Measurements from ENCODE around the gene NRCAM.

Gene NRCAM

DNA sequence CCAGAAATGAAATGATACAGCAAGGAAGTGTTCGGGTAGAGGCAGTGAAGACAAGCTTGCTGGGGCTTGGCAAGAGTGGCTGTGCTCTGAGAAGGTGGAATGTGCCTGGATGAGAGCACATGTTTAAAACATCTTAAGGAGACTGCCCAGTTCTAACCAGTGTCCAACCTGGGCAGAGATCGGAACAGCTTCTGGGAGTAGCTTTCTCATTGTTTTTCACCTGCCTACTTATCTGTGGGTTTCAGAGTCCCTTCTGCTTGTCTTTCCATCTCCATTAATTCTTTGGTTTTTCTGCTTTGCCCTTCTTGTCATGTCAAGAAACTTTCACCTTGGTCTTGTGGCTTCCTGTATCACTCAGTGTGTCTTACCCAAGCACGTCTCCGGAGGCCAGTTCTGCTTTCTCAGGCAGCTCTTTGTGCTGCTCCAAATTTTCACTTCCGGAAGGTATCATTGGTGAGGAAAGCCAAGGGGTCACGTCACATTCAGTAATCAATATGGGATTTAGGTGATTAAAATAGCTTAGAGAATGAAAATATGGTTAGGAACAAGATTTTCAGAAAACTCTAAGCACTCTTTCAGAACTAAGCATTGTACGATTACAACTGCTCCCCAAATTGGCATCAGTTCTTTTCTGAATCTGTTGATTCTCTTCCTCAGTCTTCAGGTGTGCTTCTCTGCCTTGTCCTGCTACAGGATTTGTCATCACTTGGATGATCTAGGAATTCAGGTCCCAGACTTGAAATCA, 320.6 kb downstream of the NRCAM start:
- Mint-ChIP-seq H3K36me3 (ENCODE audit: low read depth) (peaks cover 3% of the 10 kb centered on the region), H3K4me1 (ENCODE audit: low read depth) (peaks cover 21% of the 10 kb centered on the region), H3K27ac (peak overlapping the region; percentile 64), H3K9me3 (no peaks in the 10 kb centered on the region), H3K27me3 (ENCODE audit: low read depth) (peaks cover 35% of the 10 kb centered on the region), H3K4me3 (peak overlapping the region; percentile 26)
- DNase-seq (ENCODE audit: low spot score): peak; percentile 63

DNA sequence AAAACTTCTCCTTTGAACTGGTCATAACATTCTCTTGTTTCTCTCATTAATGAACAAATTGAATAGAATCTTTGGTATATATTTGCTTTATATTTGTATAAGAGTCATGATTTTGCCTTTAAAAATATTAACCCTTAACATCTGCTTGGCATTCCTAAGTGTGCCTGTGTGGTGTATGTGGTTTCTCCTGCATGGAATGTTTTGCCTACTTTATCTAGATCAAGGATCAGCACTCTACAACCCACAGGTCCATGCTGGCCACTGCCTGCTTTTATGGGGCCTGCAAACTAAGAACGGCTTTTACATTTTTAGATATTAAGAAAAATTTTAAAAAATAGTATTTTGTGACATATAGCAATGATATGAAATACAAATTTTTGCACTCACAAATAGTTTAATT, 321.8 kb downstream of the NRCAM start:
- Mint-ChIP-seq H3K27ac (no peak overlapping the region), H3K4me3 (no peak overlapping the region), H3K4me1 (ENCODE audit: low read depth) (peaks cover 21% of the 10 kb centered on the region), H3K9me3 (no peaks in the 10 kb centered on the region), H3K36me3 (ENCODE audit: low read depth) (peaks cover 3% of the 10 kb centered on the region), H3K27me3 (ENCODE audit: low read depth) (peaks cover 43% of the 10 kb centered on the region)
- DNase-seq (ENCODE audit: low spot score): no peak

DNA sequence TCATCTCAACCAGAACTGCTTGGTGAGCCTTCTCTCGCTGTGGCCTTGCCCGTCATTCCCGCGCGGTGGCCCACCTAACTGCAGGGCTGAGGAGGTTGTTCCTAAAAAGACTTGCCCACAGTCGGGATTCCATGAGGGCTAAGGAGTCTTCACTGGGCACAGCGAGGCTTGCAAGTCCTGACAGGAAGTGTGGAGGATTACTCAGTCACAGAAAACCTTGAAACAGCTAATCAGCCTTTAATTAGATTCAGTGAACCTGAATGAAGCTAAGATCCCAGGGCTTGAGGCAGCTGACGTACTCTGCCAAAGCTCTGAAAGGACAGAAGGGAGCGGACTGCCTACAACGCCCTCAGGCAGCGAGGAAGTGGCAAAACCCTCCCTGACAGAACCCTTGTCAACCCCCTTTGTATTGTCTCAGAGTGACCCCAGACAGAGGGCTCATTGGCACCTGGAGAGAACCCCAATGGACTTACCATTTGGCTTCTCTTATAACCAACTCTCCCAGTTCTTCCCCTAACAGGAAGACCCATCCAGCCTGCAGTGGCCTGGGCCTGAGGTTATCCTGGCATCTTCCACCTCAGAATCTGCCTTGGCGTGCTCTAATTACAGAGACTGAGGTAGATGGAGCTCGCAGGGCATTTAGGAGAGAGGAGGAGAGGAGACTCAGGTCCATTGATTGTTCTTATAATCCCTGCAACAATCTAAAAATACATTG, 323.5 kb downstream of the NRCAM start:
- no peak overlapping the region for H3K4me3 Mint-ChIP-seq
- H3K9me3 Mint-ChIP-seq: no peaks in the 10 kb centered on the region
- no peak overlapping the region for H3K27ac Mint-ChIP-seq
- H3K27me3 Mint-ChIP-seq (ENCODE audit: low read depth): peaks cover 31% of the 10 kb centered on the region
- no peak for DNase-seq (ENCODE audit: low spot score)
- peaks cover 21% of the 10 kb centered on the region for H3K4me1 Mint-ChIP-seq (ENCODE audit: low read depth)
- peaks cover 3% of the 10 kb centered on the region for H3K36me3 Mint-ChIP-seq (ENCODE audit: low read depth)

DNA sequence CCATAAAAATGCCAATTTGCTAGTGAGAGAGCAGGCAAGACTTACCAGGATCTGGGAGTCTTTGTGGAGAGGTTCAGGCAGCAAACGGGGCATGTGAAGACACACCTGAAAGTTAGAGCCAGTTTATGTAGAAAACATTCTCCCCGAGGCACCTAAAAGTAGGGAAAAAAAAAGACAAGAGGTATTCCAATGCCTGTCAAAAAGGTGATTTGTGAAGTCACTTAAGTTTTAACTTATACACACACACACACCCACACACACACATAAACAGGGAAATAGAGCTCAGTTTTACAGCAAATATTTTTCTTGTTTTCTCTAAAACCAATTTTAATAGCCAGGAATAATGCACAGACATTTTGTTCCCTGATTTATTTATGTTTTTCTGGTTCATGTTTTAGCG, 326.0 kb downstream of the NRCAM start, which contains the start of gene LAMB4:
LAMB4 (minus strand) TSS at position 101 of the 400 bp plus-strand sequence. CDS start 7,197 bp downstream, outside the sequence.
- Mint-ChIP-seq H3K36me3 (ENCODE audit: low read depth) (no peaks in the 10 kb centered on the region), H3K4me1 (ENCODE audit: low read depth) (peaks cover 10% of the 10 kb centered on the region), H3K4me3 (no peak within 1 kb of the TSS), H3K9me3 (no peaks in the 10 kb centered on the region), H3K27ac (no peak within 1 kb of the TSS), H3K27me3 (ENCODE audit: low read depth) (peaks cover 34% of the 10 kb centered on the region)
- no peak for DNase-seq (ENCODE audit: low spot score)

DNA sequence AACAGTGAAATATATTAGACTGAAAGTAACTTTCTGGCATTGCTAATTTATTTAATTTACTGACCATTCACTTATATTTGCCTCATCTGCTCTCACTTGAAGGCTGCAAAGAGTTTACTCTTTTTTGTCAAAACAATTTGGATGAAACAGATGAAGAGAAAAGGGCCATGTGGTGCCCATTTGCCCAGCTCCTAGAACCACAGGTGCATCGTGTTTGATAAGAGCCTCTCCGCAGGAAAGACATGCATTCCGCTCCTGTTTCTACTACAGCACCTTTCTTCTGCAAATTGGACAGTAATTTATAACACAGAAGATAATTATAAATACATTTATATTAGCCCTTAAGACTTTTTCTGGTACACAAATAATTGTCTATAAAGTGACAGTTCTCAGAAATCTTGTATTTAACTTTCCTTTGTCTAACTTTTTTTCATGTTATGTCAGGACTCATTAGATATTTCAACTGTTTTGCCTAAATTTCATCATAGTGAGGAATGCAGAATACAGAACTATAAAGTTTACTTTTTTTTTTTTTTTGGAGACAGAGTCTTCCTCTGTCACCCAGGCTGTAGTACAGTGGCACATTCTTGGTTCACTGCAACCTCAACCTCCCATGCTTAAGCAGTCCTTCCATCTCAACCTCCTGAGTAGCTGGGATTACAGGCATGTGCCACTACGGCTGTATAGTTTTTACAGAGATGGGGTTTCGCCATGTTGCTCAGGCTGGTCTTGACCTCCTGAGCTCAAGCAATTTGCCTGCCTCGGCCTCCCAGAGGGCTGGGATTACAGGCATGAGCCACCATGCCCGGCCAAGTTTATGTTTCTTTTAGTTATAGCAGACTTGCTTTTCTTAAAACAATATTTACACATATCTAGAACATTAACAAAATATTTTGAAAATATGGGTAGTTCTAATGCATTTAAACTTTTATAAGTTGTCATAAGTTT, 326.9 kb downstream of the NRCAM start:
- H3K4me1 Mint-ChIP-seq (ENCODE audit: low read depth): peaks cover 5% of the 10 kb centered on the region
- H3K4me3 Mint-ChIP-seq: no peak overlapping the region
- H3K9me3 Mint-ChIP-seq: no peaks in the 10 kb centered on the region
- no peak for DNase-seq (ENCODE audit: low spot score)
- H3K27me3 Mint-ChIP-seq (ENCODE audit: low read depth): peaks cover 37% of the 10 kb centered on the region
- H3K27ac Mint-ChIP-seq: no peak overlapping the region
- H3K36me3 Mint-ChIP-seq (ENCODE audit: low read depth): no peaks in the 10 kb centered on the region

DNA sequence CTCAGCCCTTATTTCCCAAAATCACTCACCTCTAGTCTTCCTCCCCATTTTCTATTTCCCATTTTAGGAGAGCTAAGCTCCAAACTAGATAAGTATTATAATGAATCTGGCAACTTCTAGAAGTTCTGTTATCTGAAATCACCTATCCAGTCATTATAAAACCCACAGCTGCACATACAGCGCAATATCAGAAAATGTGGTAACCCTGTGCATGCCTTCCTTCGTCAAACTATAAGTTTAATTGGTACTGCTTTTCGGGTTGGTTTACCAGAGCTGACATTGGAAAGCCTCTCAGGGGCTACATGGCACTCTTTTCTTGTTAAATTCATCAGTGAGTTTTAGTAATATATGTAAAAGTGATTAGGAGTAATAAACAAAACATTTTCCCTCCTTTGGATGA, 327.7 kb downstream of the NRCAM start:
- Mint-ChIP-seq H3K4me3 (no peak overlapping the region), H3K27ac (no peak overlapping the region), H3K27me3 (ENCODE audit: low read depth) (peaks cover 33% of the 10 kb centered on the region), H3K9me3 (no peaks in the 10 kb centered on the region), H3K4me1 (ENCODE audit: low read depth) (peaks cover 3% of the 10 kb centered on the region), H3K36me3 (ENCODE audit: low read depth) (no peaks in the 10 kb centered on the region)
- no peak for DNase-seq (ENCODE audit: low spot score)

DNA sequence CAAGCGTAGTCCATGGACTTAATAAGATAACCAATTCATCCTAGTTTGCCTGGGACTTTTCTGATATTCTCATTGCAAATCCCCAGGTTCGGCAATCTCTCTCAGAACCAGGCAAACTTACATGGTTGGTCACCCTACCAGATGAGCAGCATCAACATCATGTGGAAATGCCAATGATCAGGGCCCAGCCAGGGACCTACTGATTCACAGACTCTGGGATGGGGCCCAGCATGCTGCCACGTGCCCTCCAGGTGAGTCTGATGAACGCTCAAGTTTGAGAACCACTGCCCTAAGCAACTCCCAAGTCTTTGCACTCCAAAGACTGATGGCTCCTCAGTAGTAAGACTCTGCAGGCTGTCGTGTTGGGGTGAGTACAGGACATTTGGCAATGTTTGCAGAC, 328.8 kb downstream of the NRCAM start:
- Mint-ChIP-seq H3K9me3 (no peaks in the 10 kb centered on the region), H3K27ac (no peak overlapping the region), H3K36me3 (ENCODE audit: low read depth) (no peaks in the 10 kb centered on the region), H3K4me3 (no peak overlapping the region), H3K4me1 (ENCODE audit: low read depth) (peaks cover 3% of the 10 kb centered on the region), H3K27me3 (ENCODE audit: low read depth) (peaks cover 30% of the 10 kb centered on the region)
- DNase-seq (ENCODE audit: low spot score): no peak

DNA sequence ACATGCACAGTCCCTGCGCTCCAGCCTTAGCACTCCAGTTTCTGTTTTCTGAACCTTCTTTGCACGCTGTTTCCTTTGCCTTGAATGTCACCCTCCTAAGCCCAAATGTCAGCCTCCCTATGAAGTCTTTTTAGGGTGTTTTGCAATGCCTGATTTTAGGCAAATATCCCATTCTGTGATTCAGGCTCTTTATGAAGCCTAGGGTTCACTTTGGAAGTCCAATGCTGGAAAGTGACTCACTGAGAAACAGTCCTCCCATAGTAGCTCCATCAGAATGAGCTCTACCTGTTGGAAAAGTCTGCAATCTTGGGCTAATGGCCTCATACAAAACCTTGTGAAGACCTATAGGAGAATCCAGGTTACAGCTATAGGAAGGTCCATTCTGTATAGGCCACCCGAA, 331.4 kb downstream of the NRCAM start:
- DNase-seq (ENCODE audit: low spot score): no peak
- Mint-ChIP-seq H3K27ac (no peak overlapping the region), H3K4me1 (ENCODE audit: low read depth) (no peaks in the 10 kb centered on the region), H3K4me3 (no peak overlapping the region), H3K36me3 (ENCODE audit: low read depth) (no peaks in the 10 kb centered on the region), H3K27me3 (ENCODE audit: low read depth) (peaks cover 16% of the 10 kb centered on the region), H3K9me3 (no peaks in the 10 kb centered on the region)

DNA sequence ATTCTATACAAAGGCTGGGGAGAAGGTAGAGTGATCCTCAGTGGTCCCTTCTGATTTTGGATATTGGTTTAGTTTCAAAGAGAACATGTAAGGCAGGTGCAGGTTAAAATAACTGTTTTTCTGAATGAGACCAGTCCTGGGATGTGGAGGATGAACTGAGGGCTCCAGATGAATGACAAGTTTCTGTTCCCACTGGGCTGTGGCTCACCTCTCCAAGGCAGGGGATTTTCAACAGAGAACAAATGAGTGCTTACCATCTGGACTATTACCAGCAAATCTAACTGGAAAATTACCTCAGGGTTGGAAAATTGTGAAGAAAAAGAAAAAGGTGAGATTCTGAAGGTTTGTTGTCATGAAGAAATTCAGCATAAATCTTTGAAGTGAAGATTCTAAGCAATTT, 334.1 kb downstream of the NRCAM start:
- Mint-ChIP-seq H3K4me3 (no peak overlapping the region), H3K36me3 (ENCODE audit: low read depth) (no peaks in the 10 kb centered on the region), H3K27ac (no peak overlapping the region), H3K9me3 (no peaks in the 10 kb centered on the region), H3K4me1 (ENCODE audit: low read depth) (peaks cover 3% of the 10 kb centered on the region), H3K27me3 (ENCODE audit: low read depth) (peaks cover 14% of the 10 kb centered on the region)
- DNase-seq (ENCODE audit: low spot score): no peak

DNA sequence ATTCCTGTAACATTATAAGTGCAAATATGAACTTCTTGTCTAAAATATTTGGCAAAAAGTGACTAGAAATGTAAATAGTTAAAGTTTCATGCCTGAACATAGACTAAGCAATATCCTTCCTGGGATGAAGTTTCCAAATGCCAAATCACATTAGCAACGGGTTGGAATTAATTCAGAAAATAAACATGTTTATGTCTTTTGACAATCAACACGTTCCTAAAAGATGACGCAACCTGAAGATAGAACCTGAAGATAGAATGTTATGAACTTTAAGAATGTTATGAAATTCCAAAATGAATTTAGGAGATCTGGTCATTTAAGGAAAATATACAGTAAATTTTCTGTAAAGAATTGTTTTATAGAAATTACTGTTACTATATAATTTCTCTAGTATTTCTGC, 335.3 kb downstream of the NRCAM start:
- no peak for DNase-seq (ENCODE audit: low spot score)
- Mint-ChIP-seq H3K36me3 (ENCODE audit: low read depth) (no peaks in the 10 kb centered on the region), H3K4me1 (ENCODE audit: low read depth) (peaks cover 3% of the 10 kb centered on the region), H3K4me3 (no peak overlapping the region), H3K27me3 (ENCODE audit: low read depth) (peaks cover 12% of the 10 kb centered on the region), H3K9me3 (no peaks in the 10 kb centered on the region), H3K27ac (no peak overlapping the region)

DNA sequence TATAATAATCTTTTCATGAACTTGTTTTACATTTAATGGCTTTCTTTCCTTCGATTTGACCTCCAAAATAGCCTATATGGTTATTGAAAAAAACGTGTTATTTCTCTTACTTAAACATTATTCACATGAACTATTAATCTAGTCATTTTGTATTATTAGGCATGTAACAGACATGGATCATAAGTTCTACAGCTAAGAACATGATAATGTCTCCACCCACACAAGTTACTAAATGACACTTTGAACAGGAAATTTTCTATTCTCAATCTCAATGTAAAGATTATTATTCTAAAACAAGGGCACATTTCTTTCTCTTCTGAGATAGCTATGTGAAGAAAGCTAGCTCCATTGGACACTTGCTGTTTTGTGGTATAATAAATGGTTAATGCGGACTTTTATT, 336.0 kb downstream of the NRCAM start:
- Mint-ChIP-seq H3K4me3 (no peak overlapping the region), H3K27ac (no peak overlapping the region), H3K4me1 (ENCODE audit: low read depth) (peaks cover 3% of the 10 kb centered on the region), H3K27me3 (ENCODE audit: low read depth) (peaks cover 8% of the 10 kb centered on the region), H3K36me3 (ENCODE audit: low read depth) (no peaks in the 10 kb centered on the region), H3K9me3 (no peaks in the 10 kb centered on the region)
- DNase-seq (ENCODE audit: low spot score): no peak

DNA sequence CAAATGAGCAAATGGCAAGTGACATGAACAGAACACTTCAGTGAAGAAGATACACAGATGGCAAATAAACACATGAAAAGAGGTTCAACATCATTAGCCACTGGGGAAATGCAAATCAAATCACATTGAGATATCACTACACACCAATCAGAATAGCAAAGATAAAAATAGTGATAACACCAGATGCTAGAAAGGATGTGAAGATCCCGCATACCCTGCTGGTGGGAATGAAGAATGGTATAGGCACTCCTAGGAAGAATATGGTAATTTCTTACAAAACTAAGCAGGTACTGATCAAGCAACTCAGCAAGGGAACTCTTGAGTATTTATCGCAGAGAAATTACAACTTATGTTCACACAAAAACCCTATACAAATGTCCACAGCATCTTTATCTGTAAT, 337.3 kb downstream of the NRCAM start:
- Mint-ChIP-seq H3K4me3 (no peak overlapping the region), H3K27me3 (ENCODE audit: low read depth) (peaks cover 6% of the 10 kb centered on the region), H3K4me1 (ENCODE audit: low read depth) (peaks cover 5% of the 10 kb centered on the region), H3K27ac (no peak overlapping the region), H3K36me3 (ENCODE audit: low read depth) (no peaks in the 10 kb centered on the region), H3K9me3 (no peaks in the 10 kb centered on the region)
- DNase-seq (ENCODE audit: low spot score): no peak

DNA sequence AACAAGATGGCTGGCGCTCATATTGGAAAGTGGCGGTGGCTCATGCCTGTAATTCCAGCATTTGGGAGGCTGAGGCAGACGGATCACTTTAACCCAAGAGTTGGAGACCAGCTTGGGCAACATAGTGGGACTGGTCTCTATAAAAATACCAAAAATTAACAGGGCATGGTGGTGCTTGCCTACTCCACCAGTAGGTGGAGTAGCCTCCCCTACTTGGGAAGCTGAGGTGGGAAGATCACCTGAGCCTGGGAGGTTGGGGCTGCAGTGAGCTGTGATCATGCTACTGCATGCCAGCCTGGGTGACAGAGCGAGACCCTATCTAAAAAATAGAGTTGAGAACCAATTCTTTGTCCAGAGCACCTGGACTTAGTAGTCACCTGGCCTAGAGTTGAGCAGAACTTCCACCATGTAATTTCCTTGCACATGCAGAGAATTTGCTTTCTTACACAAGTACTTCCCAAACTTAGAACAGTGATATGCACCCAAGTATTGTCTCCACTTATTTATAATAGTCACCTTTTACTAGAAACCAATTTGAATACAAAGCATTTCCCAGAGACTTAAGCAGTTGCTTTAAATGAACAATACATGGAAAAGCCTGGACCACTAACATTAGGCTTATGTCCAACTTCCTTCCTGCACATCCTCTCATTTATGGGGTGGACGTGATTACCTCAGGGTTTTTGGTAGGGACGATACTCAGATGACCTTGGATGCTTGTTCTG, 342.0 kb downstream of the NRCAM start:
- peaks cover 3% of the 10 kb centered on the region for H3K27me3 Mint-ChIP-seq (ENCODE audit: low read depth)
- peaks cover 2% of the 10 kb centered on the region for H3K4me1 Mint-ChIP-seq (ENCODE audit: low read depth)
- no peak overlapping the region for H3K4me3 Mint-ChIP-seq
- no peaks in the 10 kb centered on the region for H3K9me3 Mint-ChIP-seq
- H3K27ac Mint-ChIP-seq: no peak overlapping the region
- DNase-seq (ENCODE audit: low spot score): no peak
- no peaks in the 10 kb centered on the region for H3K36me3 Mint-ChIP-seq (ENCODE audit: low read depth)
